ENCODE measurements around the gene AATK.

The AATK gene

DNA sequence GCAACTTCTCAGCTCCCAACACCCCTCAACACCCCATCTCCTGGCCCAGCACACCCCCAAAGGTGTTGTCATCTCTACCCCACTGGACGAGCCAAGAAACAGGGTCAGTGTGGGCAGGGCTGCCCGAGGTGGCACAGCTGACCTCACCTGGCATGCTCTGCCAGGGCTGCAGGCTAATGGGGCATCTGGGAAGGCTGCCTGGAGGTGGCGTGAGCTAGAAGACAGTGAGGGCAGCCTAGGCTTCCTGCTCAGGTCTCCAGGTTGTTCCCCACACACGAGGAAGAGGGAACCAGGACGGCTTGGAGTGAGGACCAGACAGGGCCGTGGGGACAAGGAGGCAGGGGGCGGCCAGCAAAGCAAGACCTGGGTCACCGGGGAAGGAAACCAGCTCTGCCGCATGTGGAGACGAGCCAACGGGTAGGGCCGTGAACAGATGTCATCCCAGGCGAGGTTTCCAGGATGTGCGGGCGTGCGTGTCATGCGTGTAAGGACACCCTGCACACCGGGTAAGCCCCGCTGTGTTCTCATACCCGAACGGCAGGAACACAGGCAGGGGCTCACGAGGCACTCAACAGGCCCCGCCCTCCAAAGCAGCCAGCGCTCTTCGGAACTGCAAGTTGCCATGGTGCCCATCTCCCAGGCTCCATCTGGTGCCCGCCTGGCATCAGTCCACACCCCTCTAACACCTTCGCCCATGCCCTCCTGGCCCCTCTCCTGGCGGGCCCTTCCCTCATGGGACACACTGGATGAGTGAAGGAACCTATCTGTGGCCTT lies 30.3 kb downstream of the AATK start:
- DNase-seq (ENCODE audit: low spot score), result no peak
- TF ChIP-seq, protein P1, sequence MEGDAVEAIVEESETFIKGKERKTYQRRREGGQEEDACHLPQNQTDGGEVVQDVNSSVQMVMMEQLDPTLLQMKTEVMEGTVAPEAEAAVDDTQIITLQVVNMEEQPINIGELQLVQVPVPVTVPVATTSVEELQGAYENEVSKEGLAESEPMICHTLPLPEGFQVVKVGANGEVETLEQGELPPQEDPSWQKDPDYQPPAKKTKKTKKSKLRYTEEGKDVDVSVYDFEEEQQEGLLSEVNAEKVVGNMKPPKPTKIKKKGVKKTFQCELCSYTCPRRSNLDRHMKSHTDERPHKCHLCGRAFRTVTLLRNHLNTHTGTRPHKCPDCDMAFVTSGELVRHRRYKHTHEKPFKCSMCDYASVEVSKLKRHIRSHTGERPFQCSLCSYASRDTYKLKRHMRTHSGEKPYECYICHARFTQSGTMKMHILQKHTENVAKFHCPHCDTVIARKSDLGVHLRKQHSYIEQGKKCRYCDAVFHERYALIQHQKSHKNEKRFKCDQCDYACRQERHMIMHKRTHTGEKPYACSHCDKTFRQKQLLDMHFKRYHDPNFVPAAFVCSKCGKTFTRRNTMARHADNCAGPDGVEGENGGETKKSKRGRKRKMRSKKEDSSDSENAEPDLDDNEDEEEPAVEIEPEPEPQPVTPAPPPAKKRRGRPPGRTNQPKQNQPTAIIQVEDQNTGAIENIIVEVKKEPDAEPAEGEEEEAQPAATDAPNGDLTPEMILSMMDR (IDR thresholded peaks at IDR 0.05; ENCODE audit: extremely low read depth, missing control alignments), result no peak

DNA sequence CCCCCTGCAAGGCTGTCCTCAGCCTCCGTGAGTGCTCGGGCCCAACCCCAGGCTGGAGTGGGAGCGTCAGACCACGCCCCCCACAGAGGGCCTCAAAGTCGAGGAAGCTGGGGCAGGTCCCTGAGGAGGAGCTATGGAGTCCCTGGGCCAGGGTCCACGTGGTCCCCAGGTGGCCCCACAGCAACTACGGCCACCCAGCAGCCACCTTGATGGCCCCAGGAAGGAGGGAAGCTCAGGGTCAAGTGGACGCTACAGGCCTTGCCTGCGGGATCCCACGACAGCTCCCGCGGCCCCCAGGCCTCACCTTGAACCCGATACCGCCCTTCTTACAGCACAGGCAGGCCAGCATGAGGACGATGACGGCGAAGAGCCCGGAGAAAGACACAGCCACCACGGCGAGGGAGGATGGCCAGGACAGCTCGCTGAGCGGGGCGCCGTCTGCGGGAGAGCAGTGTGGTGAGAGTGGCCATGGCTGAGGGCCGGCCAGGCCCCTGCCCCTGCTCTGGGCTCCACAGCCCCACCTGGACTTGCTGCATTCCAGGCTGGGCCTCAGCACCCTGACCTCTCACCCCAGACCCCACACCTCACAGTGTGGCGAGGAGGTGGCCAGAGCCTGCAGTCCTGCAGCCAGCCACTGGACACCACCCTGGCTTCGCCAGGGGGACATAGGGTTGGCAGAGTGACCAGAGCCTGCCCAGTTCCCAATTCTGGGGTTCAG lies 31.8 kb downstream of the AATK start:
- TF ChIP-seq, protein P1 (IDR thresholded peaks at IDR 0.05; ENCODE audit: extremely low read depth, missing control alignments), result no peak
- no peak for DNase-seq (ENCODE audit: low spot score)

DNA sequence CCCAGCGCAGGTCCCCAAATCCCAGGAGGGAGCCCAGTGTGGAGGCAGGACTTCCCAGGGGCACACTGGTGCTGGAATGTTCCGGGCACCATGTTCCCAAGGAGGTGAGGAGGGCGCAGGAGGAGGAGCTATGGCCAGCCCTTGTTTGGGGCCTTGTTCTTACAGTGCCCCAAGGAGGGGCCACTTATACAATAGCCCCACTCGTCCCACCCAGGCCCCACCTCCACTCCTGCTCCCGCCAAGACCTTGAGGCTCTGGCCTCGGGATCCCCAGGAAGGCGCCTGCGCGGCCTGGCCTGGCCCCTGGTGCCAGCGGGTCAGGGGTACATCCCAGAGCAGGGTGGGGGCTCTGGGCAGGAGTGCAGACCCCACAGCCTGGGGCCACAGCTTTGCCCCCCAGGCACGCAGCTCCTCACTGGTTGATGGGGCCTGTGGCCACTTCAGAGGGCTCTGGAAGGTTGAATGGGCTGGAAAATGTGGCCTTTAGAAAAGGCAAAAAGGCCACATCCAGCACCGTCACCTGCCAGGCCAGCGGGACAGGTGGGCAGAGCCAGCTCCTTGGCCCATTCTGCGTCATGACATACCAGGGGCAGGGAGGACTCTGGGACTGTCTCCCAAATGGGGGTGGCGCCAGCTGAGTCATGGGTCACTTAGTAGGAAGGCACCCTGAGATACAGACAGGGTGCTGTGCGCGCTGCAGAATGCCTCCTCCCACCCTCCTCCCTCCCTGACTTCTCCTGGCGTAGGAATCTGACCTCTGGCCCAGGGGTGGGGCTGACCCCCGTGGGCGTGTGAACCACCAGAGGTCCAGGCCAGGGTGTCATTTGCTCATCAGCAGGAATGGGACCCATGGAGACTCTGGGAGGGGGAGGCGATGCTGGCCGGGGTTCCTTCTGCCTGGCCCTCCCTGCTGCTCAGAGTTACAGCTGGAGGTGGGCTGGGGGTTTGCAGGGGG lies 33.0 kb downstream of the AATK start:
- no peak for DNase-seq (ENCODE audit: low spot score)
- TF ChIP-seq, protein P1 (IDR thresholded peaks at IDR 0.05; ENCODE audit: extremely low read depth, missing control alignments), result no peak

DNA sequence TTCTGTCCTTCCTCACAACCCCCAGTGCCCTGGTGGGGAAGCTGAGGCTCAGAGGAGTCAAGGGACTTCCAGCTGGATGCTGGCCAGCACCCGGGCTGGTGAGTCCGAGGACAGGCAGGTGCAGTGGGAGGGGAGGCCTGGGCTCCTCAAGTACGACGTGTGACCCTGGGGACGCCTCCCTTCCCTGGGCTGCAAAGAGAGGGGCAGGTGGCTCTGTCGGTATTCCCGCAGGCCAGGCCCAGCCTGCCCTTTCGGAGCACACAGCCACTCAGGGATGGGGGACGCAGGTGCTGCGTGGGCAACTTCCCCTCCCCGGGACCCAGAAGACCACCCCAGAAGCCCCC lies 33.9 kb downstream of the AATK start:
- no peak for DNase-seq (ENCODE audit: low spot score)
- TF ChIP-seq, protein P1 (IDR thresholded peaks at IDR 0.05; ENCODE audit: extremely low read depth, missing control alignments), result no peak

DNA sequence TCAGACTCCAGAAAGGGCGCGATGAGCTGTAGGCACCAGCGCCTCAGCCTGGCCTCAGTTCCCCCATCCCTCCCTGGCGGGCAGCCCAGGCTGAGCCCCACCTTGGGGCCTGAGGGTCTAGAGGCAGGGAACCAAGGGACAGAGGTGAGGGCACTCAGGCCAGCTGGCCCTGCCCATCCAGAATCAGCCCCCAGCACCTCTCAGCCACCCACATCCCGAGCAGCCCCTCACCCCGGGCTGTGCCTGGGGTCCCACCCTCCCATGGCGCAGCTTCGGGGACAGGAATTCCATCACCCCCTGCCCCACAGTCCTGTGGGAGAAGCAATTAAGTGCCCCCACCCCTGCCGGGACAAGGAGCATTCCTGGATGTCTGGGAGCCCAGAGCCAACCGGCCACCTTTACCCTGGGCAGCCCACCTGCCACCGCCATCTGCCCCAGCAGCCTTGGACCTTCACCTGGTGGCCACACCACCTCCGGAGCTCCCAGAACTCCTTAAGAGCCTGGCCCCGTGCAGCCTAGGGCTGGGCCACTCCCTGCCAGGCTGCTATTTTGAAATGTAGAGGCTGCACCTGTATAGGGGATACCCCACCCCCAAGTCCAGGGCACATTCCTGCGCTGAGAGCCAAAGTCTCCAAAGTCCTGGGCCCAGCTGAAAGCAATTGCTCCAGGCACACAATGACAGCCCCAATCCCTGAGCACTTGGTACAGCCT lies 34.4 kb downstream of the AATK start:
- TF ChIP-seq, protein P1 (IDR thresholded peaks at IDR 0.05; ENCODE audit: extremely low read depth, missing control alignments), result no peak

DNA sequence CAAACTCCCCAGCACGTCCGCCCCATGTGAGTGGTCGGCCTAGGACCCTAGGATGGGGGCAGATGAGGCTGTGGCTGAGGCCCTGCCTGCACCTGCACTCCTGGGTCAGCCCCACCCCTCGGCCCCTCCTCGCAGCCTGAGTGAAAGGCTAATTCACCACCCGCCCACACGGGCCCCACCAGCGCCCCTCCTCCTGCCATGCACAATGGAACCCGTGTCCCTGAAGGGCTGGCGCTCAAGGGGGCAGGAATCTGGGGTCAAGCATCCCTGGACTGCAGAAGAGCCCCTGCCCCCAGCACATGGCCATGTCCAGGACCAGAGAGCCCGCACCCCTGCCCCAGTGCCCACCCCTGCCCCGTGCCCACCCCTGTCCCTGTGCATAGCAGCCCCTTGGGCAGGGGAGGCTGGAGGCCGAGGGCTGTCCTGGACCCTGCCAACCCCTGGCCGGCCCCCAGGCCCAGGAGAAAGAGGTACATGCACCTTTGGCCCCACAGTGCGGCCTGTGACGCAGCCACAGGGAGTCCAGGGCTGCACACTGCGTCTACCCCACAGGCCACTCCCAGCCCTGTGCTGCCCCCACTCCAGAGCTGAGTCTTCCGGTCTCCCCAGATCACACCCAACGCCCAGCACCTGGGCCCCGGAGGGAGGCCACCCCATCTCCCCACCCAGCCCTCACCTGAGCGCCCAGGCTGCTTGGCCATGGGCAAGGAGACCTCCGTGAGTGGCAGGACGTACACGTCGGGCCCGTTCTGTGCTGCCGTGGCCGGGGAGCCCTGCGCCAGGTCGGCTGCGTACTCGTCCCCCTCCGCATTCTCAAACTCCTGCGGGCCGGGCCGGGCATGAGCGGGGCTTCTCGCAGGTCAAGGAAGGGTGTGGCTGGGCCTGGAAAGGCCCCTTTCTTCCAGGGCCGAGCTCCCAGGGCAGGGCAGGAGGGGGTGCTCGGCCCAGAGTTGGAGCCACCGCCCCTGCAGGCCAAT lies 35.3 kb downstream of the AATK start:
- TF ChIP-seq, protein P1 (IDR thresholded peaks at IDR 0.05; ENCODE audit: extremely low read depth, missing control alignments), result no peak
- no peak for DNase-seq (ENCODE audit: low spot score)

More for the DNA sequence above, 34.4 kb downstream of the AATK start:
- DNase-seq (ENCODE audit: low spot score), result no peak

Data from GM20000 (cell line).